GM19324 (cell line): ENCODE data around the gene LRRC4C.
A peak's percentile ranks its signal among the peaks of the same experiment; 100 is the strongest.

ENCODE experiments used
- ATAC-seq: cut with Tn5 transposase; IDR thresholded peaks from one replicate; pipeline ENCODE4 v1.9.1; 2021; ENCODE audit warnings: mild to moderate bottlenecking, moderate library complexity; ENCODE audit not compliant: unreplicated experiment, low FRiP score

The LRRC4C gene

GRCh38 chr11:40337118-40337517 is 1122.3 kb downstream of the LRRC4C start:
- no peak for ATAC-seq

GRCh38 chr11:40328890-40329614 is 1130.4 kb downstream of the LRRC4C start:
- no peak for ATAC-seq

DNA sequence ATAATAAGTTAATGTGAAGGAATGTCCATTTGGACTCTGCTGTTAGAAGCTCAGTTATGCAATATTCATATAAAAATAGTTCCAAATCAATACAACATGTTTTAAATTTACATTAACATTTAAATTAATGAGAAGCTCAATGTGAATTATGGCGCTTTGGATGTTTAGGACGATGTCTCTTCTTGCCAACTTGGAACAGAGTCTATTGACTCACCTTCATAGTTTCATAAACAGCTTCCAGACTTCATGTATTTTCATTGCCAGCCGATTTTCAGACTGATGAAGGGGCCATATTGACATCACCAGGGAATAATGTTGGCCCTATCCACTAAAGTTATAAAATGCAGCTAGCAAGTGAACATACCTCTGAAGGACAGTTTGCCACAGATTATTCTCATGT is 1136.2 kb downstream of the LRRC4C start:
- no peak for ATAC-seq

- no peak for ATAC-seq
Observed at GRCh38 chr11:40321537-40321936, 1137.9 kb downstream of the LRRC4C start.

DNA sequence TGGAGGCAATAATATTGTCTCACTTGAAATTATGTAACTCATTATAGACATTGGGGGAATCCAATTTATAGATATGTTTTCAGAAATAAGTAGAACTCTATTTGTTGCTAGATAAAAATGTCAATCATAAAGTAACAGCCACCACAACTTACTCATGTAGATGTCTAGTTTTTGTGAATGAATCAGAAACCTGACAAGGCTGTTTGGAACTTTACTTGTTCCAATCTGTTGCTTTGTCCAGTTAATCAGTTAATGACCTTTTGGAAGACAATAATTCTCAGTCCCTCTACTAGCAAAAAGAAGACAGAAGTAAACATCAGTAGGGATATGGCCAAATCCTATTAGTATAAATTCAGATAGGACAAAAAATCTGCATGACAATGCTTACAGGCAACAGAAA is 1143.3 kb downstream of the LRRC4C start:
- ATAC-seq = no peak

GRCh38 chr11:40315122-40315521 is 1144.3 kb downstream of the LRRC4C start:
- no peak for ATAC-seq

DNA sequence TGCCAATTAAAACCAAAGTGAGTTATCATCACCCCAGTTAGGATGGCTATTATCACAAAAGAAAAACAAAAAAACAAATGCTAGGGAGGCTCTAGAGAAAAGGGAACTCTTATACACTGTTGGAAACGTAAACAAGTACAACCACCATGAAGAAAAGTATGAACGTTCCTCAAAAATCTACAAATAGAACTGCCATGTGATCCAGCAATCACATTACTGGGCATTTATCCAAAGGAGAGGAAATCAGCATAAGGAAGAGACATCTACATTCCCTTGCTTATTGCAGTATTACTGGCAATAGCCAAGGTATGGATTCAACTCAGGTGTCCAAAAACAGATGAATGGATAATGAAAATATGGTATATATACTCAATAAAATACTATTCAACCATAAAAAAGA is 1145.1 kb downstream of the LRRC4C start:
- ATAC-seq = no peak

- no peak for ATAC-seq
Observed at GRCh38 chr11:40306938-40307548, 1152.4 kb downstream of the LRRC4C start.

DNA sequence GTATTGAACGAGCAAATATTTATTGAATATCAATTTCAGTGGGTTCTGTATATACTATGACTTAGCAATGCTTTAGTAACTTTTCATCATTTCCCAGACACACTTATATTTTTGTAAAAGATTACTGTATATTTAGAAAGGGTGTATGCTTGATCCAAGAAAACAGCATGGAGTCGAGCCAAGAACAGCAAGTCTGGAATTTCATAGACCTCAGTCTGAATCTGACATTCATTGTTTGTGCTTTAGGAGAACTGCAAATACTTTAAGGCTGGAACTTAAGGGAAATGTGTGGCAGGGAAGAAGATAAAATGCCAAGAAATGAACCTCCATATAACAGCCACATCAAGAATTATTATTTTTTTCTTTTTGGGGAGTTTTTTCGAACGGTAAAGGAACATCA is 1156.8 kb downstream of the LRRC4C start:
- ATAC-seq = no peak

GRCh38 chr11:40295466-40295865 is 1164.0 kb downstream of the LRRC4C start:
- ATAC-seq = no peak

DNA sequence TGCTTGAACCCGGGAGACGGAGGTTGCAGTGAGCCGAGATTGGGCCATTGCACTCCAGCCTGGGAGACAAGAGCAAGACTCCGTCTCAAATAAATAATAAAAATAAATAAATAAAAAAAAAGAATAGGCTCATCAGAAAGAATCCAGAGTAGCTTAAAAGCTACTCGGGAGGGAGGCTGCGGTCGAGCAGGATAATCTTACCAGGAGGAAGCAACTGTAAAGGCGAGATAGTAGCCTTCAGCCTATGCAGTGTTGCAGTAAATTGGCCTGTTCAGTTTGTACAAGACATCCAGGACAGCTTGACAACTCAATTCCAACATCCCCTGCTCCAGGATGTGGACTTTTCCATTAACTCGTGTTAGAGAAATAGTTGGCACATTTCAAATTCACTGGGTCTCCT is 1164.7 kb downstream of the LRRC4C start:
- no peak for ATAC-seq

- ATAC-seq = no peak
Observed at GRCh38 chr11:40294349-40294735, 1165.1 kb downstream of the LRRC4C start.

GRCh38 chr11:40293655-40294348 is 1165.7 kb downstream of the LRRC4C start:
- peak; percentile 79 for ATAC-seq

DNA sequence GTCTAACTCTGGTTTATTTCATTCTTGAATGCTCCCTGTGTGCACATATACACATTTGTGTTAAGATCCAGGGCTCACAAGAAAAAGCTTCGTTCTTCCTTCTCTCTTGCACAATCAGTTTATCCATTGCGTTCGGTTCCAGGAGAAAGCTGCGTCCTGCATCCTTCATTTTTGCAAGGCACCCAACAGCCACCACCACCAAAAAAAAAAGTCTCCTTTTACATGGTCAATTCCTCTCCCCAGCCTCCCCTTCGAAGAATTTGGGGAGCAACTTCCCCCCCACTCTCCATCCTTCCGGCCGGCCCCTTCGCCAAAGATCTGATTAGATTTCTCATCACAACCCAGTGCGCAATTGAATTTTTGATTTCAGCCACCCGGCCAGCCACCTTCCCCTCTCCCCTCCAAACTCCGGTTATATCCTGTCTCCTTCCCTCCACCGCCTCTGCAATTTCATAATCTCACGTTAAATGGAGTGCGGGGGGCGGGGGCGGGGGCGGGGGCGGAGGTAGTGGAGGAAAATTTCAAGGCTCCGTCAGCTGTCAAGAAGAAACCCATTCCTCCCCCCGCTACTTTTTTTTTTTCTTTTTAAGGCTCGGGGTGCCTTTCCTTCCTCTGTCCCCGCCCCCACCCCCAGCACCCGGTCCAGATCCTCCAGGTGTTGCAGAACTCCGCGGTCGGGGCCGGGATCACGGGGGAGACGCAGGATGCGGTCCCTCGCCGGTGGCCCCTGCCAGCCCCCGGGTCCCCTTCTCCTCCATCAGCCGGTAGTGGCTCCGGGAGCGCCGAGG is 1166.5 kb downstream of the LRRC4C start:
- no peak for ATAC-seq

DNA sequence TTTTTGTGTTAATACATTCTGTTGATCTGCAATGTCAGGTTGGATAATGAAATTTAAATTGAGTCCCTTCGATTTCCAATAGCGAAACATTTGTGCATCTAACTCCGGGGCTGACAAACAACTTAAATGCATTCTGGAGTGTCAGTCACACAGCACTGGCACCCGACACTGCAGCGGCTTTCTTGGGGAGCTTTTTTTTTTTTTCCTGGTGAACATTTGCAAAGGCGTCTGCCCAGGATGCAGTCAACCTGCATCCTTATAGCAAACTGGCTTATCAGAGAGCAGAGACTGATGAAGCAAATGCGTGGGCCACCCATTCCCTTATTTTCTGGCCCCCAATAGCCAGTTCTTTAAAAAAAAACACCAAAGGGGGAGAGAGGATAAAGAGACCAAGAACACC is 1167.7 kb downstream of the LRRC4C start:
- ATAC-seq = no peak

- ATAC-seq = no peak
Observed at GRCh38 chr11:40291329-40291728, 1168.1 kb downstream of the LRRC4C start.

GRCh38 chr11:40290171-40290631 is 1169.3 kb downstream of the LRRC4C start:
- no peak for ATAC-seq

DNA sequence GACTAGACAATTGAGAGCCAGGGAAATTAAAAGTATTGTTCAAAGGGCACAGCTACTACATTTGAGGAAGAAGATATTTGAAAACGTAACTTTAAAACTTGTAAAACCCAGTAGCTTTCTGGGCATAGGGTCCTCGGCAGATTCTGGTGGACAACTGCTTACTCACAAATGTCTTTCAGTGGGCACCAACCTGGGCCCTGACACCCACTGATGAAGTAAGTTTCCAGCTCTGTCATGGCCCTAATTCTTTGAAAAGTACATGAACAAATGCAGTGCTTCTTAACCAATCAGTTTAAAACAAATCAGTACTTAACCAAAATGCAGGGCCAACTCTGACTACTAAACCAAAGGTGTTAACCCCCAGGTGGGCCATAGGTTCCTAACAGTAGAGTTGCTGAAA is 1170.1 kb downstream of the LRRC4C start:
- ATAC-seq = no peak

- no peak for ATAC-seq
Observed at GRCh38 chr11:40287916-40288803, 1171.3 kb downstream of the LRRC4C start.

- ATAC-seq = no peak
Observed at GRCh38 chr11:40286137-40286536, 1173.3 kb downstream of the LRRC4C start.
